Hematopoietic multipotent progenitor cell treated with erythropoietin and hydrocortisone succinate and interleukin-3 and kit ligand, for 17 days (in vitro differentiated cells): ENCODE data around the gene HSD17B14.
"Not testable (repeated sequence)": the region's sequence is repeated elsewhere in the genome, so short reads cannot be mapped to it uniquely, and the experiment has no call there.

Experiments
- DNase-seq: peaks from one replicate; pipeline ENCODE4 v3.0.0-alpha.2; 2015; ENCODE audit warnings: low spot score

The HSD17B14 gene

GRCh38 chr19:48796298-48797083 is 39.8 kb downstream of the HSD17B14 start:
- no peak for DNase-seq

DNA sequence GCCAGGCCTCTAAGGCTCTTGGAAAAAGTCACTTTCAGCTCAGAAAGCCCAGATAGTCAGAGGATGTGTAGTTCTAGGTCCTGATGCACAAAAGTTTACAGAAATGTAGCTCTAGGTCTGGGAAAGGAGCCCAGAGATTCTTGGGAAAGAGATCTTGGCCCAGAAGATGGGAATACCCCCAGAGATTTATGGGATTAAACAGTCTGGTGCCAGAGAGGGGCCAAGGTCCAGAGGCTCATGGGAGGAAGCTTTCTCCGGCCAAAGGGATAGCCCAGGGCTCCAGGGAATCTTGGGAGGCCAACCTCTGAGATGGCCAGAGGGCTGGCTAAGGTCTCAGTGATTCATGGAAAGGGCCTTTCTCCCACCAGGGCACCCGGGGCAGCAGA is 40.6 kb downstream of the HSD17B14 start:
- DNase-seq, result no peak

DNA sequence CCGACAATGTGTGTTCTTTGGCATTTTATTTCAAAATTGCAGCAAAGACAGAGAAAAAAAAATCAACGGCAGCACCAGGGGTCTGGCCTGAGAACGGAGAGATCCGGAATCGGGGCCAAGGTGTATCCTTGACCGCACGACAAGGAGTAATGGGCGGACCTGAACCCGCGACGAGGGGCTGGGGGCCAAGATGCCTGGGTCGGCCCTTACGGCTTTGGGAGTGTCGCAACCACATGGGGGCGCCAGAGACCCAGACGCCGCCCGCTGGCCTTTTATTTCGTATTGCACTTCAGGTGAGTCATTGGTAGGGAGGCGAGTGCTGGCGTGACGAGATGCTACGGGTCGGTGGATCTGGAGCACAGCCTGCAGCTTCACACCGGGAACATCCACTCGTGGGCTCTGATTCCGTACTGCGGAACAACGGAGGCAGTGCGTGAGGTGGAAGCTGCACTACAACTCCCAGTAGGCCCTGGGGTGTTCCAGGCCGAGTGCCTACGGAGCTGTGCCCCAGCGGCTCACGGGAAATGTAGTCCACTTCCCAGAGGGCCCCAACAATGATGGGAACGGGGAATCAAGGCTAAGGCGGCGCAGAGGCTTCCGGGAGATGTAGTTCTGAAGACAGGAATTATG is 41.1 kb downstream of the HSD17B14 start:
- peak; percentile 88 for DNase-seq

GRCh38 chr19:48794291-48794690 is 42.0 kb downstream of the HSD17B14 start:
- DNase-seq, result no peak

DNA sequence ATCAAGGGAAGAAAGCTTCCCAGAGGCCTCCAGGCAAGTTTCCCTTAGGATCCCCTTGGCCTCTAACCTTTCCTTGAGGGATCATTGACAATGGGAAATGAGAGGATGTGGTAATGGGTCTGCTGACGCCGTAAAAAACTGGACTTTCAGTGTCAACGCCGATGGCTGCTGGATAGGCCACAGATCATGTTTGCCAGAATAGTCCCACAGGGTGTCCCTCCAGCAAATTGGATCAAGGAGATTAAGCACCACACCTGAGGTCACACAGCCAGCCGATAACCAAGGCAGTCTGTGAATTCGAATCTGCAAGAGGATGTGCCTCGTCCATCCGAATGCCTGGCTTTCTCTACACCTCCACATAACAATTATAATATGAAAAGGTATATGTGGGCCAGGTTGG is 43.0 kb downstream of the HSD17B14 start:
- no peak for DNase-seq

- not testable (repeated sequence) for DNase-seq
Measured at GRCh38 chr19:48787331-48787730, 49.0 kb downstream of the HSD17B14 start.

GRCh38 chr19:48786422-48786821 is 49.9 kb downstream of the HSD17B14 start:
- DNase-seq, result not testable (repeated sequence)

DNA sequence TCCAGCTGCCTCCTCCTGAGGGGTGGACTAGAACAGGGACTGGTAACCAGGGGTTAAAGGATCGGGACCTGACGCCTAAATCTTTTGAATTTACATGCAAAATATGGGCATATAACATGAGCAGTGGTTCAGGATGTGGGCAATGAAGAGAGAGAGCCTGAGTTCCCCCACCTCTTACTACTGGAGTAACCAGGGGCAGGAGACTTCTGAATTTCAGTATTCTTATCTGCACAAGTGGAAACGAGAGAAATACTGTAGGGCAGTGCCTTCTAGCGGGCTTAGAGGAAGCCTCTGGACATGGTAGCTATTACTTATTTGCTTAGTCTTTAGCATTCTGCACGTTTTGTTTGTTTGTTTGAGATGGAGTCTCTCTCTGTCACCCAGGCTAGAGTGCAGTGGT is 51.8 kb downstream of the HSD17B14 start:
- no peak for DNase-seq

GRCh38 chr19:48780631-48781391 is 55.5 kb downstream of the HSD17B14 start:
- DNase-seq, result peak; percentile 76

GRCh38 chr19:48779636-48780035 is 56.7 kb downstream of the HSD17B14 start:
- DNase-seq, result peak; percentile 9

- DNase-seq, result no peak
Measured at GRCh38 chr19:48777720-48778119, 58.6 kb downstream of the HSD17B14 start.

- DNase-seq, result no peak
Measured at GRCh38 chr19:48777139-48777538, 59.2 kb downstream of the HSD17B14 start.

- no peak for DNase-seq
Measured at GRCh38 chr19:48772503-48772953, 63.8 kb downstream of the HSD17B14 start.

- DNase-seq, result no peak
Measured at GRCh38 chr19:48770734-48771472, 65.4 kb downstream of the HSD17B14 start.

GRCh38 chr19:48770266-48770665 is 66.0 kb downstream of the HSD17B14 start:
- DNase-seq, result no peak

GRCh38 chr19:48768994-48769713 is 67.1 kb downstream of the HSD17B14 start:
- DNase-seq, result no peak

DNA sequence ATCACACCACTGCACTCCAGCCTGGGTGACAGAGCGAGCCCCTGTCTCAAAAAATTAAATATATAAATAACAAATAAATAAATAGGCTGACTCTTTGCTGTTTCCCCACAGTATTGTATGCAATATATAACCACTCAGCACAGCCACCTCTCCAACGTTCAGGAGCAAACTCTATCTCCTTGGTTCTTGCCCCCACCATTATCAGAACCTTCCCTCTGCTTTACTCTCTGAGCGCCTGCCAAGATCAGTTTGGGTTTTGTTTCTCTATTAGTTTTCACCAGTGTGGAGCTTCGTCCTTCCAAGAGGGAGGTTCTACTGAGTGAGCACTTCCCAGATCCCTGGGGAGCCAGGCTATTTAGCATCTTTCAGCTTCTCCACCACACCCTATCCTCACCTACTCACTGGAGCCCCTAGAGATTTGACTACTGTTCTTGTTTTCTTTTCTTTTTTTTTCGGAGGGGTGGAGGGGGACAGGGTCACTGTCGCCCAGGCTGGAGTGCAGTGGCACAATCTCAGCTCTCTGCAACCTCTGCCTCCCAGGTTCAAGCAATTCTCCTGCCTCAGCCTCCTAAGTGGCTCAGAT is 68.0 kb downstream of the HSD17B14 start:
- DNase-seq, result peak; percentile 26

DNA sequence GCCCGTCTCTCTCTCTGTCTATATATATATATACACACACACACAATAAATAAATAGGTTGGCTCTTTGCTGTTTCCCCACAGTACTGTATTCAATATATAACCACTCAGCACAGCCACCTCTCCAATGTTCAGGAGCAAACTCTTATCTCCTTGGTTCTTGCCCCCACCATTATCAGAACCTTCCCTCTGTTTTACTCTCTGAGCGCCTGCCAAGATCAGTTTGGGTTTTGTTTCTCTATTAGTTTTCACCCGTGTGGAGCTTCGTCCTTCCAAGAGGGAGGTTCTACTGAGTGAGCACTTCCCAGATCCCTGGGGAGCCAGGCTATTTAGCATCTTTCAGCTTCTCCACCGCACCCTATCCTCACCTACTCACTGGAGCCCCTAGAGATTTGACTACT is 70.5 kb downstream of the HSD17B14 start:
- peak; percentile 28 for DNase-seq
